Mucosa of stomach (tissue), 1 donor: ENCODE data around the gene CABP2.

Experiments used
- H3K27me3 ChIP-seq: one replicate; pipeline ENCODE4 v1.7.0; 2013; ENCODE audit warnings: mild to moderate bottlenecking, low read length; ENCODE audit not compliant: control insufficient read depth, insufficient read depth
- H3K36me3 ChIP-seq: one replicate; pipeline ENCODE4 v1.7.0; 2013; ENCODE audit warnings: low read length; ENCODE audit not compliant: control insufficient read depth, insufficient read depth
- H3K4me1 ChIP-seq: one replicate; pipeline ENCODE4 v1.7.0; 2013; ENCODE audit warnings: mild to moderate bottlenecking, low read length; ENCODE audit not compliant: control insufficient read depth, insufficient read depth
- H3K4me3 ChIP-seq: one replicate; pipeline ENCODE4 v1.7.0; 2013; ENCODE audit warnings: low read length
- H3K9ac ChIP-seq: one replicate; pipeline ENCODE4 v1.7.0; 2013; ENCODE audit warnings: mild to moderate bottlenecking, low read length, moderate library complexity
- H3K9me3 ChIP-seq: one replicate; pipeline ENCODE4 v1.7.0; 2013; ENCODE audit warnings: mild to moderate bottlenecking, low read length, moderate library complexity; ENCODE audit not compliant: control insufficient read depth
- donor health status: Pancreatic carcinoma.

The CABP2 gene

DNA sequence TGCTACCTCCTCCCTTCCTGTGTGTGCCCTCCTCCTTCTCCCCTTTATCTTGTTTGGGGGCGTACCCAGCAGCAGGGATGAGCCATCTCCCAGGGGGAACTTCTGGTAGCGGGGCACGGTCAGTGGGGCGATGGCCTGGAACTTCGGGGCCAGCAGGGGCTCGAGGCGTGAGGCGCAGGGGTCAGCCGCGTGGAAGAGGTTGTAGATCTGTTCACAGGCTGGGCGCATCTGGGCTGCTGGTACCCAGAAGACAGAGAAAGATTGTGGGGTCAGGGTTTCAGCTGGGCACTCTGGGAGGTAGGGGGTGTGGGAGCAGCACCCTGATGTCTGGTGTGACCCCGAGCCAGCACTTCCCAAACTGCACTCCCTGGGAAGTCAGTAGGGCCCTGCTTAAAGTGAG, 27.1 kb downstream of the CABP2 start:
- no peak overlapping the region for H3K9ac ChIP-seq
- no peaks in the 10 kb centered on the region for H3K4me1 ChIP-seq
- H3K4me3 ChIP-seq = no peak overlapping the region
- H3K27me3 ChIP-seq = no peaks in the 10 kb centered on the region
- H3K9me3 ChIP-seq = no peaks in the 10 kb centered on the region
- H3K36me3 ChIP-seq = no peaks in the 10 kb centered on the region

GRCh38 chr11:67495234-67496005, 27.8 kb downstream of the CABP2 start:
- Histone ChIP-seq H3K9me3 (no peaks in the 10 kb centered on the region), H3K27me3 (no peaks in the 10 kb centered on the region), H3K9ac (no peak overlapping the region), H3K4me3 (no peak overlapping the region), H3K4me1 (no peaks in the 10 kb centered on the region), H3K36me3 (no peaks in the 10 kb centered on the region)

DNA sequence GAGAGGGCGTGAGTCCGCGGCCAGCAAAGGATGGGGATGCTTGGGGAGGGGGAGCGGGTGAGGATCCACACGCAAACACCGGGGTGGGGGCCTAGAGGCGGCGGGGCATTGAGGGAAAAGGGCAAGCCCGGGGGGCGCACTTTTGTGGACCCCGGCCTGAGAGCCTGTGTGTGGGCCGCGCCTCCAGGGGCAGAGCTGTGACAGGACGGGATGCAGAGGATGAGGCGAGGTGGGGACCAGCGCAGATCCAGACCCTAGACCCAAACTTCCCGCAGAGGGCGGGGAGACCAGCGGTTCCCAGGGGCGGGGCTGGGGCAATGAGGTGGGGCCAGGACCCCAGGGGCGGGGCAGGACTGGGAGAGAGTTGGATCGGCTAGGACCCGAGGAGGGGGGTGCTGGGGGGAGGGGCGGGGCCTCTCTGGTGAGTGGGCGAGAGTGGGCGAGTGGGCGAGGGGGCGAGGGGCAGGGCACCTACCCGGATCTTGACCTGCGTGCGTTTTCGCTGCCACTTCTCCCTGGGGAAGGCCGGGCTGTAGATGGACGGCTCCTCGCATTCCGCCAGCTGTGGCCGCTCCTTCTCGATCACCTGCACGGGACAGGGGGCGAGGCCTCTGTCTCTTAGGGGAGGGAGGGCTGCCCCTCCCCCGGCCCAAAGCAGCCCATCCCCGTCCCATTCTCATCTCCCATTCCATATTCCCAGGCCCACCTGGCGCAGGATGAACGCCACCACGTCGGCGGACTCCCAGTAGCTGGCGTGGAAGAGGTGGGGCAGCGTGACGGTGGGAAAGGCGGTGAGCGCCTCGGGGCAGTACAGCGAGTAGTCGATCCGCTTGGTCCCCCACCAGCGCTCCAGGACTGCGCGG, 28.6 kb downstream of the CABP2 start:
- Histone ChIP-seq H3K9me3 (no peaks in the 10 kb centered on the region), H3K36me3 (no peaks in the 10 kb centered on the region), H3K4me3 (no peak overlapping the region), H3K4me1 (no peaks in the 10 kb centered on the region), H3K9ac (no peak overlapping the region), H3K27me3 (no peaks in the 10 kb centered on the region)

GRCh38 chr11:67493548-67494370, 29.5 kb downstream of the CABP2 start:
- H3K4me3 ChIP-seq = no peak overlapping the region
- H3K36me3 ChIP-seq = no peaks in the 10 kb centered on the region

GRCh38 chr11:67492801-67493547, 30.3 kb downstream of the CABP2 start:
- H3K4me3 ChIP-seq = no peak overlapping the region
- H3K36me3 ChIP-seq = no peaks in the 10 kb centered on the region
- no peak overlapping the region for H3K9ac ChIP-seq

More at GRCh38 chr11:67493548-67494370, 29.5 kb downstream of the CABP2 start:
- no peaks in the 10 kb centered on the region for H3K27me3 ChIP-seq
- H3K9ac ChIP-seq = no peak overlapping the region
- no peaks in the 10 kb centered on the region for H3K9me3 ChIP-seq
- H3K4me1 ChIP-seq = no peaks in the 10 kb centered on the region

GRCh38 chr11:67492069-67492727, 31.0 kb downstream of the CABP2 start:
- Histone ChIP-seq H3K9ac (no peak overlapping the region), H3K4me3 (no peak overlapping the region), H3K27me3 (no peaks in the 10 kb centered on the region), H3K9me3 (no peaks in the 10 kb centered on the region), H3K36me3 (no peaks in the 10 kb centered on the region), H3K4me1 (no peaks in the 10 kb centered on the region)

More at GRCh38 chr11:67492801-67493547, 30.3 kb downstream of the CABP2 start:
- Histone ChIP-seq H3K27me3 (no peaks in the 10 kb centered on the region), H3K9me3 (no peaks in the 10 kb centered on the region), H3K4me1 (no peaks in the 10 kb centered on the region)

DNA sequence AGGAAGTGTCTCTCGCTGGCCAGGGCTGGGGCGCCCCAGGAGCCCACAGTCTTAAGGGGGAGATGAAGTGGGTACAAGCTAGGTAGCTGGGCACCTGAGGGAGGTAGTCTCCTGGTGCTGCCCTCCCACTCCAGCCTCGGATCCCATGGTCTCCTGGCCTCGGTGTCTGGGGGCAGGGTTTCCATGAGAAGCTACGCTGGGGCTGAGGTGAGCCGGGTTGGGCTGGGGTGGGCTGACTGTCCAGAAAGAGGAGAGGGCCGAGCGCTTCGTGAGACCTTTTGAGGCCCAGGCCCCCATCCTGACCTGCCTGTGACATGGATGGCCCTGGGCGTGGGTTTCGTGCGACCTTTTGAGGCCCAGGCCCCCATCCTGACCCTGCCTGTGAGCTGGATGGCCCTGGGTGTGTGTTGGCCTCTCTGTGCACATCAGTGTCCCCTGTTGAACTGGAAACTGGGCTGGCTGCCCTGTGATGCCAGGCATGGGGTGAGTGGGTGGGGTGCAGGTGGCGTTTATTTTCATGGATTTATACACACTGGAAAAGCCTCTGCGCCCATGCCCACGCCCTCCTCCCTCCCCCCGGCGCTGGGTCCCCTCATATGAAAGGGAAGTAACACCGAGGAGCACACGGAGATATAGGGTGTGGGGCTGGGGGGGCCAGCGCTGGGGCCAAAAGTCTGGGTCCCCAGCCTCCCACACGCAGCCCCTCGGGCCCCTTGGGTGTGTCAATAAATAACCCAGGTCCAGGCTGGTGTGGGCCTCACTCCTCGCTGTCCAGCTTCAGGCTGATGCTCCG, 31.8 kb downstream of the CABP2 start:
- Histone ChIP-seq H3K36me3 (no peaks in the 10 kb centered on the region), H3K4me3 (no peak overlapping the region), H3K9me3 (no peaks in the 10 kb centered on the region), H3K9ac (no peak overlapping the region), H3K4me1 (peaks cover under 1% of the 10 kb centered on the region), H3K27me3 (no peaks in the 10 kb centered on the region)

DNA sequence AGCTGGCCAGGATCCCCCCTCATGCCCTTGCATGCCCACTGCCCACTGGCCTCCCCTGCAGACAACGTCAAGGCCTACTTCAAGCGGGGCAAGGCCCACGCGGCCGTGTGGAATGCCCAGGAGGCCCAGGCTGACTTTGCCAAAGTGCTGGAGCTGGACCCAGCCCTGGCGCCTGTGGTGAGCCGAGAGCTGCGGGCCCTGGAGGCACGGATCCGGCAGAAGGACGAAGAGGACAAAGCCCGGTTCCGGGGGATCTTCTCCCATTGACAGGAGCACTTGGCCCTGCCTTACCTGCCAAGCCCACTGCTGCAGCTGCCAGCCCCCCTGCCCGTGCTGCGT, 32.5 kb downstream of the CABP2 start:
- H3K9ac ChIP-seq = no peak overlapping the region
- H3K27me3 ChIP-seq = no peaks in the 10 kb centered on the region
- peaks cover 6% of the 10 kb centered on the region for H3K4me1 ChIP-seq
- H3K36me3 ChIP-seq = no peaks in the 10 kb centered on the region
- no peaks in the 10 kb centered on the region for H3K9me3 ChIP-seq
- no peak overlapping the region for H3K4me3 ChIP-seq

GRCh38 chr11:67489885-67490726, 33.1 kb downstream of the CABP2 start:
- no peaks in the 10 kb centered on the region for H3K27me3 ChIP-seq
- no peak overlapping the region for H3K4me3 ChIP-seq
- H3K4me1 ChIP-seq = peaks cover 6% of the 10 kb centered on the region
- H3K9me3 ChIP-seq = no peaks in the 10 kb centered on the region
- no peaks in the 10 kb centered on the region for H3K36me3 ChIP-seq
- H3K9ac ChIP-seq = no peak overlapping the region
